Measurements from ENCODE around the gene STK32B. TPM values are rescaled to one million over a fixed set of nuclear protein-coding genes. Genes with fewer than 3 reads are reported as not detected.
"Not testable (repeated sequence)": the region's sequence is repeated elsewhere in the genome, so short reads cannot be mapped to it uniquely, and the experiment has no call there.

Gene STK32B
- total RNA-seq, 4 donors from 2014 or later: 2.4 to 3.9 (median 3.1) TPM

DNA sequence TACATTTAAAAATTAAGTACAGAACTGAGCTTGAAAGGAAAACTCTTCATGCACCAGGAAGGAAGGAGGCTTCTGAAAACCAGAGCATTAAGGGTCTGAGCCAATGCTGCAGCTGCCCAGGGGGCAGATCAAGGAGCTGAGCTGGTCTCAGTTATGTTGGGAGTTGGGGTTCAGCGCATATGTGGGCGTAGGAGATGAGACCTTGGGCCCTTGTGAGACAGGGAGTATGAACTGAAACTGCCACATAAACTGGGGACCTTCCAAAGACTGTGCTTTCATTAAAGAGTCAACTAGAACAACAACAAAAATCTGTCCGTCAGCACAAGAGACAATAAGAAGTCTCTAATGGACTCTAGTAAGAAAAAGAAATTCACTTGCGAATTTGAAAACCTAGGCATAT is 226.9 kb downstream of the STK32B start:
- ATAC-seq (ENCODE audit: low FRiP score) (no peak), DNase-seq (ENCODE audit: low spot score) (no peak)
- no peak for TF ChIP-seq CTCF (IDR thresholded peaks at IDR 0.05)

- DNase-seq (ENCODE audit: low spot score); ATAC-seq (ENCODE audit: low FRiP score): not testable (repeated sequence)
These were observed 228.8 kb downstream of the STK32B start for GRCh38 chr4:5280069-5280468.

DNA sequence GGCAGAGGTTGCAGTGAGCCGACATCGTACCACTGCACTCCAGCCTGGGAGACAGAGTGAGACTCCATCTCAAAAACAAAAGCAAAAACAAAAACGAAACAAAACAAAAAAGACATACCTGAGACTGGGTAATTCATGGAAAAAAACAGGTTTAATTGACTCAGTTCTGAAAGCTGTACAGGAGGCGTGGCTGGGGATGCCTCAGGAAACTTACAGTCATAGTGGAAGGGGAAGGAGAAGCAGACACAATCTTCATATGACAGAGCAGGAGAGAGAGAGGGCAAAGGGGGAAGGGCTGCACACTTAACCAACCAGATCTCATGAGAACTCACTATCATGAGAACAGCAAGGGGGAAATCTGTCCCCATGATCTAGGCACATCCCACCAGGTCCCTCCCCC is 229.5 kb downstream of the STK32B start:
- DNase-seq (ENCODE audit: low spot score): no peak
- ATAC-seq (ENCODE audit: low FRiP score): no peak
- no peak for TF ChIP-seq CTCF (IDR thresholded peaks at IDR 0.05)

- ATAC-seq (ENCODE audit: low FRiP score): no peak
- no peak for TF ChIP-seq CTCF (IDR thresholded peaks at IDR 0.05)
- no peak for DNase-seq (ENCODE audit: low spot score)
These were observed 232.6 kb downstream of the STK32B start for GRCh38 chr4:5283837-5284236.

- TF ChIP-seq CTCF (IDR thresholded peaks at IDR 0.05): no peak
- ATAC-seq (ENCODE audit: low FRiP score) (no peak), DNase-seq (ENCODE audit: low spot score) (no peak)
These were observed 233.2 kb downstream of the STK32B start for GRCh38 chr4:5284517-5284916.

- TF ChIP-seq CTCF (IDR thresholded peaks at IDR 0.05): no peak
These were observed 240.8 kb downstream of the STK32B start for GRCh38 chr4:5292101-5292500.

DNA sequence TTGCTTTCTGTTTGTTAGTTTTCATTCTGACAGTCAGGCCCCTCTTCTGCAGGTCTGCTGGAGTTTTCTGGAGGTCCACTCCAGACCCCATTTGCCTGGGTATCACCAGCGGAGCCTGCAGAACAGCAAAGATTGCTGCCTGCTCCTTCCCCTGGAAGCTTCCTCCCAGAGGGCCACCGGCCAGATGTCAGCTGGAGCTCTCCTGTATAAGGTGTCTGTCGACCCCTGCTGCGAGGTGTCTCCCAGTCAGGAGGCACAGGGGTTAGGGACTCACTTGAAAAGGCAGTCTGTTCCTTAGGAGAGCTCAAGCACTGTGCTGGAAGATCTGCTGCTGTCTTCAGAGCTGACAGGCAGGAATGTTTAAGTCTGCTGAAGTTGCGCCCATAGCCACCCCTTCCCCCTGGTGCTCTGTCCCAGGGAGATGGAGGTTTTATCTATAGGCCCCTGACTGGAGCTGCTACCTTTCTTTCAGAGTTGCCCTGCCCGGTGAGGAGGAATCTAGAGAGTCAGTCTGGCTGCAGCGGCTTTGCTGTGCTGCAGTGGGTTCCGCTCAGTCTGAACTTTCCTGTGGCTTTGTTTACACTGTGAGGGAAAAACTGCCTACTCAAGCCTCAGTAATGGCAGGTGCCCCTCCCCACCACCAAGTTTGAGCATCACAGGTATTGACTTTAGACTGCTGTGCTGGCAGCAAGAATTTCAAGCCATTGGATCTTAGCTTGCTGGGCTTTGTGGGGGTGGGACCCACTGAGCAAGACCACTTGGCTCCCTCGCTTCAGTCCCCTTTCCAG is 246.9 kb downstream of the STK32B start:
- DNase-seq (ENCODE audit: low spot score); ATAC-seq (ENCODE audit: low FRiP score): not testable (repeated sequence)

More at GRCh38 chr4:5292101-5292500, 240.8 kb downstream of the STK32B start:
- no peak for ATAC-seq (ENCODE audit: low FRiP score)
- DNase-seq (ENCODE audit: low spot score): no peak

- DNase-seq (ENCODE audit: low spot score) (no peak), ATAC-seq (ENCODE audit: low FRiP score) (no peak)
- TF ChIP-seq CTCF (IDR thresholded peaks at IDR 0.05): no peak
These were observed 249.0 kb downstream of the STK32B start for GRCh38 chr4:5300283-5300682.

Data from omental fat pad (tissue), 4 donors.